Measurements from ENCODE around the gene SPSB1. TPM values are rescaled to one million over a fixed set of nuclear protein-coding genes. Genes with fewer than 3 reads are reported as not detected.

SPSB1 gene
- total RNA-seq, 8 experiments from 2014 or later, result 1.3 to 30.4 (median 3.9) TPM

- H3K4me1 ChIP-seq (replicated peaks in 1 of 2), result peaks cover 5 to 7% of the 10 kb centered on the region in 2 donors
- 84 to 100% (median 96%) methylated on average over 2 to 8 of the region's 12 CpGs; no CpG with 5 or more reads in 3 of the 10 experiments for WGBS, 10 experiments
- ATAC-seq (replicated peaks in 6 of 8), result peak in 1 of 8 experiments; percentile 3
- H3K27ac ChIP-seq, result no peak overlapping the region
- H3K4me3 ChIP-seq, result no peak overlapping the region
- in situ Hi-C loops (cut with MboI; ENCODE audit: low pct_unique_long_range_greater_than_20kb in 2 of 9, low sequenced_read_pairs in 9 of 9, unreplicated experiment in 9 of 9), result no loop called here
Measured at GRCh38 chr1:9362488-9362887, 69.8 kb downstream of the SPSB1 start.

DNA sequence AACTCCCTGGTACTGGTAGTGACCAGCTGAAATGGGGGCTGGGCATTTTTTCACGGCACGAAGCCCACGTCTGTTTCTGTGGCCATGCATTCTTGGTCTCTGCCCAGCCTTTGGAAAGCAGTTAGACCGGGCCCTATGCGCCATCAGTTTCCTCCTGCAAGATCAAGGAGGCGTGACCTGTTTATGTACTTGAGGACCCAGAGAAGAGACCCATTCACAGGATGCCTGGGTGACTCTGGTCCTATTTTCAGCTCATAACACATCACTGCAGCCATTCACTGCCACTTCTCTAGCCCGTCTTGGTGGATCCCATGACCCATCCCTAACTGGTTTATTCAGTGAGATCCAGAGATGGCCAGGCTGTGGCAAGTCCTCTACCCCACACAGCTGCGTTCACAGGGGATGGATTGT is 70.4 kb downstream of the SPSB1 start:
- Histone ChIP-seq H3K27ac (no peak overlapping the region), H3K4me3 (no peak overlapping the region), H3K4me1 (replicated peaks in 1 of 2) (peaks cover 5 to 7% of the 10 kb centered on the region in 2 donors)
- WGBS, 10 experiments, result 60 to 100% (median 86%) methylated on average over 1 to 6 of the region's 8 CpGs; no CpG with 5 or more reads in 6 of the 10 experiments
- in situ Hi-C loops (cut with MboI; ENCODE audit: low pct_unique_long_range_greater_than_20kb in 2 of 9, low sequenced_read_pairs in 9 of 9, unreplicated experiment in 9 of 9), result no loop called here
- ATAC-seq (replicated peaks in 6 of 8), result peak in 1 of 8 experiments; percentile 7

- no peak for ATAC-seq (replicated peaks in 6 of 8)
- Histone ChIP-seq H3K4me1 (replicated peaks in 1 of 2) (peaks cover 9 to 19% of the 10 kb centered on the region in 2 donors), H3K4me3 (no peak overlapping the region), H3K27ac (no peak overlapping the region)
- in situ Hi-C loops (cut with MboI; ENCODE audit: low pct_unique_long_range_greater_than_20kb in 2 of 9, low sequenced_read_pairs in 9 of 9, unreplicated experiment in 9 of 9), result no loop called here
- whole genome bisulfite sequencing, 10 experiments, result 20 to 93% (median 83%) methylated on average over 1 to 5 of the region's 8 CpGs; no CpG with 5 or more reads in 4 of the 10 experiments
Measured at GRCh38 chr1:9366298-9366697, 73.6 kb downstream of the SPSB1 start.

- Histone ChIP-seq H3K4me3 (no peak overlapping the region), H3K27ac (no peak overlapping the region), H3K4me1 (replicated peaks in 1 of 2) (peaks cover 13 to 22% of the 10 kb centered on the region in 2 donors)
- no peak for ATAC-seq (replicated peaks in 6 of 8)
- in situ Hi-C loops (cut with MboI; ENCODE audit: low pct_unique_long_range_greater_than_20kb in 2 of 9, low sequenced_read_pairs in 9 of 9, unreplicated experiment in 9 of 9), result no loop called here
- WGBS, 10 experiments, result 69 to 95% (median 89%) methylated on average over 4 to 27 of the region's 34 CpGs; no CpG with 5 or more reads in 3 of the 10 experiments
Measured at GRCh38 chr1:9366943-9367780, 74.5 kb downstream of the SPSB1 start.

DNA sequence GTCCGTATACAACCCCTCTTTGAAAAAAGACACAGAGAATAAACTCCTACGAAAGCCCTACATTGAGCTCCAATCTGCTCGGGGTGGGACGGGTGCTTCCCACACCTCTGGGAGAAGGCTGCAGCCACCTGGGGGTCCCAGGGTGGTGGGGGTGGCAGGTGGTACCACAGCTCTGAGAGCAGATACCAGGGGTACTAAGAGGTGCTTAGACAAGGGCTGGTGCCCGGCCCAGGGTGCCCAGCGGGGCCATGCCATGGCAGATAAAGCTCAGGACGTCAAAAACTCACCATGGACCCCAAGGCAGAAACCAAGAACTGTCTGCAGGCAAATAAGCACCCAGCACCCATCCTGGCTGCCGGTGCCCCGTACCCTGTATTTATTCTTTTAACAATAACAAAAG is 75.1 kb downstream of the SPSB1 start:
- Histone ChIP-seq H3K27ac (no peak overlapping the region), H3K4me1 (replicated peaks in 1 of 2) (peaks cover 18 to 29% of the 10 kb centered on the region in 2 donors), H3K4me3 (no peak overlapping the region)
- WGBS, 10 experiments, result 0 to 100% (median 67%) methylated on average over 1 to 3 of the region's 9 CpGs; no CpG with 5 or more reads in 5 of the 10 experiments
- no peak for ATAC-seq (replicated peaks in 6 of 8)
- in situ Hi-C loops (cut with MboI; ENCODE audit: low pct_unique_long_range_greater_than_20kb in 2 of 9, low sequenced_read_pairs in 9 of 9, unreplicated experiment in 9 of 9), result no loop called here

GRCh38 chr1:9368356-9368755 is 75.7 kb downstream of the SPSB1 start:
- no peak overlapping the region for H3K4me3 ChIP-seq
- H3K4me1 ChIP-seq (replicated peaks in 1 of 2), result peaks cover 23 to 29% of the 10 kb centered on the region in 2 donors
- no peak overlapping the region for H3K27ac ChIP-seq
- in situ Hi-C loops (cut with MboI; ENCODE audit: low pct_unique_long_range_greater_than_20kb in 2 of 9, low sequenced_read_pairs in 9 of 9, unreplicated experiment in 9 of 9), result no loop called here
- WGBS, 10 experiments, result 60 to 80% (median 65%) methylated on average over 1 to 4 of the region's 8 CpGs; no CpG with 5 or more reads in 6 of the 10 experiments
- peak in 1 of 8 experiments; percentile 39 for ATAC-seq (replicated peaks in 6 of 8)

GRCh38 chr1:9369964-9370788 is 77.5 kb downstream of the SPSB1 start:
- peaks cover 30 to 38% of the 10 kb centered on the region in 2 donors for H3K4me1 ChIP-seq (replicated peaks in 1 of 2)
- ATAC-seq (replicated peaks in 6 of 8), result no peak
- WGBS, 10 experiments, result 89 to 100% (median 94%) methylated on average over 2 to 14 of the region's 16 CpGs; no CpG with 5 or more reads in 2 of the 10 experiments
- in situ Hi-C loops (cut with MboI; ENCODE audit: low pct_unique_long_range_greater_than_20kb in 2 of 9, low sequenced_read_pairs in 9 of 9, unreplicated experiment in 9 of 9), result no loop called here
- H3K27ac ChIP-seq, result no peak overlapping the region
- H3K4me3 ChIP-seq, result no peak overlapping the region

DNA sequence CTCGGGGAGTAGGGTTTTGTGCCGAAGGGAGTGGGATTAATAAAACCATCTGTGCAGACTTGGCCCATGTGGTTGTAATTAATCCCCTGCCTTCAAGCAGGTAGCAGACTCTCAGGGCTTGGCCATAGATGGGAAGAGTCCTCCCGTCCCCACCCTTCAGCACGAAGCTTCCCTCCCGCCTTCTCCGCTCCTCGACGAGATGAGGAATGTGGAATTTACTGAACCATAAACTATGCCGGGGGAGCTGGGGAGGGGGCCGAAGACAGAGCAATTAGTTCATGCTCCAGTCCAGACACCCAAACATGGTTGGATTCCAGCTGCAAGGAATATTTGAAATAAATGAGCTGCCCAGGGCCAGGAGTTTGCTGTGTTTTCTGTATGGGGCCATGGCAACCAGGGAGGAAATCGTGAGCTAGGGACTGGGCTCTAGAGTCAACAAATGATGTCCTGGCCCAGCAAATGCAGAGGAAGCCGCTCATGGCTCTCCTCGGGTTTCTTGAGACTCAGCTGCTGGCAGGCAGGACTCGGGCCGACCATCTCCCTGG is 78.8 kb downstream of the SPSB1 start:
- Histone ChIP-seq H3K4me3 (no peak overlapping the region), H3K27ac (peak overlapping the region in 1 of 2 donors; percentile 34), H3K4me1 (replicated peaks in 1 of 2) (peaks cover 30 to 38% of the 10 kb centered on the region in 2 donors)
- peak; percentile 52 to 94 (median 89) for ATAC-seq (replicated peaks in 6 of 8)
- 0 to 48% (median 20%) methylated on average over 3 to 13 of the region's 15 CpGs; no CpG with 5 or more reads in 3 of the 10 experiments for WGBS, 10 experiments
- in situ Hi-C loops (cut with MboI; ENCODE audit: low pct_unique_long_range_greater_than_20kb in 2 of 9, low sequenced_read_pairs in 9 of 9, unreplicated experiment in 9 of 9), result no loop called here

DNA sequence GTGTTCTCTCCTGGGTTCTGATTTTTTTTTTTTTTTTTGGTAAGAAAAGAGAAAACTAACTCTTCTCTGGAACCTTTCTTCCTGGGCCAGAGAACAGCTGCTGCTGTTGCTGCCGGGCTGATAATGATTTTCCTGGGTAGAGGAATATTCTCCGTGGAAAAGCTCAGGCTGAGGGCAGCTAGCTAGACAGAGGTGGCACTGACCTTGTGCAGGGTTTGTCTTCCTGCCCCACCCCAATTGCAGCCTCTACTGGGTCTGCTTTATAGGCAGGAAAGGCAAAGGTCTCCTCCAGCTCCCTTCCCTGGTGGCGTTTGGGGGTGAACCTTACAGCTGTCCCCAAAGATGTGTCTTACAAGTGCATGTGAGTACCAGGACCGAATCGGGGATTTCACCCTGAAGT is 79.3 kb downstream of the SPSB1 start:
- peak in 1 of 8 experiments; percentile 1 for ATAC-seq (replicated peaks in 6 of 8)
- in situ Hi-C loops (cut with MboI; ENCODE audit: low pct_unique_long_range_greater_than_20kb in 2 of 9, low sequenced_read_pairs in 9 of 9, unreplicated experiment in 9 of 9), result no loop called here
- Histone ChIP-seq H3K27ac (no peak overlapping the region), H3K4me1 (replicated peaks in 1 of 2) (peaks cover 34 to 43% of the 10 kb centered on the region in 2 donors), H3K4me3 (no peak overlapping the region)
- 33 to 90% (median 44%) methylated on average over 1 to 5 of the region's 5 CpGs; no CpG with 5 or more reads in 6 of the 10 experiments for WGBS, 10 experiments

DNA sequence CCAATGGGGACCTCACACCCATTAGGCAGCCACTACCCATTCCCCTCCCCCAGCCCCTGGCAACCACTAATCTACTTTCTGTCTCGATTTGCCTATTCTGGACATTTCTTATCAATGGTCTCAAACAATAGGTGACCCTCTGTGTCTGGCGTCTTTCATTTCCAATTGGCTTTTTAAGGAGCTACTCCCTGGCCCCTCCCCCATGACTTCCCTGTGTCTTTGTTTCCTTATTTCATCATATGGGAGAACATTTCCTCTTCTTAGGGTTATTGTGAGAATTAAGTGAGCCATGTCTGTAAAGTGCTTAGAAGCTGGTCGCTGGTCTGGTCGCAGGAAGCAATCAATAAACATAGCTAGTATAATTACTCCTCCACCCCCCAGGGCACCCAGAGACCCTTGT is 80.9 kb downstream of the SPSB1 start:
- WGBS, 10 experiments, result 17 to 100% (median 37%) methylated on average over 2 to 4 of the region's 4 CpGs; no CpG with 5 or more reads in 1 of the 10 experiments
- H3K4me3 ChIP-seq, result no peak overlapping the region
- H3K27ac ChIP-seq, result no peak overlapping the region
- ATAC-seq (replicated peaks in 6 of 8), result no peak
- H3K4me1 ChIP-seq (replicated peaks in 1 of 2), result peaks cover 34 to 47% of the 10 kb centered on the region in 2 donors
- in situ Hi-C loops (cut with MboI; ENCODE audit: low pct_unique_long_range_greater_than_20kb in 2 of 9, low sequenced_read_pairs in 9 of 9, unreplicated experiment in 9 of 9), result no loop called here

DNA sequence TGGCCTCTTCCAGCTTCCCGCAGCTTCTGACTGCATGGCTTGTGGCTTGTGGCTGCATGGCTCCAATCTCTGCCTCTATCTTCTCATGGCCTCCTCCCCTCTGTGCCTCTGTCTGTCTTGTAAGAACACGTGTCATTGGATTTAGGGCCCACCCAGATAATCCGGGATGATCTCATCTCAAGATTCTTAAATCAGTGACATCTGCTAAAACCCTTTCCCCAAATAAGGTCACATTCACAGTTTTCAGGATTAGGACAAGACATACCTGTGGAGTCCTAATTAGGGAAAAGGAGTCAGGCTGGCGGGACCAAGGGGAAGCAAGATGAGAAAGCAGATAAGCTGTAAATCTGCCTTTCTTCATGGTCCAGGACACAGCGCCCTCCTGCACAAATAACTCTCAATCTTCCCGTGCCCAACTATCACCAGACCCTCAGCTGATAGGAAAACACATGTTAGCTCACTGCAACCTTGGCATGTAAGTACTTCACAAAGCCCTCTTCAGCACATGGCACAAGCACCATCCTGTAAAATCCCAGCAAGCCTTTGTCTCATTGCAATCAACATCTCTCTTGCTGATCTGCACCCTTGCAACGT is 82.2 kb downstream of the SPSB1 start:
- no peak overlapping the region for H3K4me3 ChIP-seq
- WGBS, 10 experiments, result 44 to 100% (median 79%) methylated on average over 1 to 7 of the region's 7 CpGs; no CpG with 5 or more reads in 1 of the 10 experiments
- H3K27ac ChIP-seq, result no peak overlapping the region
- in situ Hi-C loops (cut with MboI; ENCODE audit: low pct_unique_long_range_greater_than_20kb in 2 of 9, low sequenced_read_pairs in 9 of 9, unreplicated experiment in 9 of 9), result no loop called here
- H3K4me1 ChIP-seq (replicated peaks in 1 of 2), result peaks cover 34 to 42% of the 10 kb centered on the region in 2 donors
- no peak for ATAC-seq (replicated peaks in 6 of 8)

DNA sequence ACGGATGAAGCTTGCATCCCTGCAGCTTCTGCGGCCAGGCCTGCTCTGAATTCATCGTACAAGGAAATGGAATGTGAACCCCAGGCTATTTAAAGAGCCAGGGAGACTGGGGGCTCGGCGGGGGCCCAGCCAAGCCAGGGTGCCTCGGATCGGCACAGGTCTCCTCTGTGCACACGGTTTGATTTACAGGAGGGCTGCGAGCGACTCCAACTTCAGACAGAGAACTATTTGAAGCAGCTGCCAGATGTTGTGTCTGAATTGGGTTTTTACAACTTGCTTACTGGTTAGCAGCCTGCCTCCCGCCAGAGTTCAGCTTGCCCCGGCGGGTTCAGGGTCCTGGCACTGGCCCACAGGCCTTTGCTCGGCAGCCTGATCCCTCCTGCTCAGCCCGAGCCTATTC is 83.2 kb downstream of the SPSB1 start:
- in situ Hi-C loops (cut with MboI; ENCODE audit: low pct_unique_long_range_greater_than_20kb in 2 of 9, low sequenced_read_pairs in 9 of 9, unreplicated experiment in 9 of 9), result no loop called here
- no peak overlapping the region for H3K4me3 ChIP-seq
- 42 to 90% (median 73%) methylated on average over 2 to 14 of the region's 15 CpGs; no CpG with 5 or more reads in 4 of the 10 experiments for WGBS, 10 experiments
- H3K4me1 ChIP-seq (replicated peaks in 1 of 2), result peaks cover 34 to 37% of the 10 kb centered on the region in 2 donors
- no peak for ATAC-seq (replicated peaks in 6 of 8)
- H3K27ac ChIP-seq, result no peak overlapping the region

Measured in motor neuron (in vitro differentiated cells).